Transverse colon (tissue), 3 donors: ENCODE measurements around the gene DOHH.

Experiments
- CTCF ChIP-seq, 5 experiments: fragments of 200-600 bp in 3 of 5; fragments of 450-650 bp in 2 of 5; sonication (generic) in 3 of 5; IDR thresholded peaks; 1 replicate in 2 of 5; 2 replicates in 3 of 5; pipeline ENCODE4 v1.5.1; 2016 to 2017; ENCODE audit warnings: antibody characterized with exemption in 5 of 5, inconsistent platforms in 3 of 5, mild to moderate bottlenecking in 2 of 5, moderate library complexity in 1 of 5
- POLR2A ChIP-seq: fragments of 450-650 bp; IDR thresholded peaks from one replicate; pipeline ENCODE4 v1.6.1; 2016; ENCODE audit warnings: antibody characterized with exemption, mild to moderate bottlenecking, moderate library complexity

- no peak for TF ChIP-seq CTCF (IDR thresholded peaks at IDR 0.05)
- no peak for TF ChIP-seq POLR2A
Observed at GRCh38 chr19:3518255-3518654, 17.8 kb upstream of the DOHH start.
